GM19455 (cell line): ENCODE results near the gene UCHL5.
"Not testable (repeated sequence)": the region's sequence is repeated elsewhere in the genome, so short reads cannot be mapped to it uniquely, and the experiment has no call there.

Experiments
- ATAC-seq: cut with Tn5 transposase; IDR thresholded peaks from one replicate; pipeline ENCODE4 v1.9.1; 2021; ENCODE audit not compliant: unreplicated experiment

UCHL5 gene

DNA sequence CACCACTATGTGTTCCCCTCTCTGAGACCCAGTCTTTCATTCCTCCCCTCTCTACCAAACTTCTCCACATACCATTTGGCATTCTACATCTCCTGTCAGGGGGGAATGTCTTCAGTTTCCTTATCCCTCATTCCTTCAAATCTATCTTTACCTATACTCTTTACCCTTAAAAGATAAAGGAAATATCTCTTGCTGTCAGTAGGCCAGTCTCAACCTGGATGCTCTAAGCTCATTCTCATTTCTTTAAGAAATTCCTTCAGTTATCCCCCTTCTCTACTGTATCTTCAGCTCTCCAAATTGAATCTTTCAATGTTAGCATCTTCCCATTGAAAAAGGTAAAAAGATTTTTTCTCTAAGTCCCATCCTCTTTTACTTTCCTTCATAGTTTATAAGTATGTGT is 6.8 kb upstream of the UCHL5 start:
- ATAC-seq: no peak

DNA sequence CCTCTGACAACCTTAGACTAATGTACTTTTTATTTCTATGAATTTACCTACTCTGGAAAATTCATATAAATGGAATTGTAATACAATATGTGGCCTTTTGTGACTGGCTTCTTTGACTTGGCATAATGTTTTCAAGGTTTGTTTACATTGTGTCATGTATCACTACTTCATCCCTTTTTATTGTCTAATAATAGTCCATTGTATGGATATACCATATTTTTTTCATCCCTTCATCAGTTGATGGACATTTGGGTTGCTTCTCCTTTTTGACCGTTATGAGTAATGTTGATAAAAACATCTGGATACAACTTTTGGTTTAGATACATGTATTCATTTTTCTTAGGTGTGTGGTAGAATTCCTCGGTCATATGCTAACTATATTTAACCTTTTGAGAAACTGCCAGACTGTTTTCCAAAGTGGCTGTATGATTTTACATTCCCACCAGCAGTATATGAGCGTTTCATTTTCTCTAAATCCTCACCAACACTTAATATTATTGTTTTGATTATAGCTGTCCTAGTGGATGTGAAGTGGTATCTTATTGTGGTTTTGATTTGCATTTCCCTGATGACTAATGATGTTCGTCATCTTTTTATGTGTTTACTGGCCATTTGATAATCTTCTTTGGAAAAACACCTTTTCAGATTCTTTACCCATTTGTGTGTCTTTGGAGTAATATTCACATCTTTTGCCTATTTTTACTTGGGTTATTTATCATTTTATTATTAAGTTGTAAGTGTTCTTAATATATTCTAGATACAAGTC is 3.7 kb upstream of the UCHL5 start:
- no peak for ATAC-seq

DNA sequence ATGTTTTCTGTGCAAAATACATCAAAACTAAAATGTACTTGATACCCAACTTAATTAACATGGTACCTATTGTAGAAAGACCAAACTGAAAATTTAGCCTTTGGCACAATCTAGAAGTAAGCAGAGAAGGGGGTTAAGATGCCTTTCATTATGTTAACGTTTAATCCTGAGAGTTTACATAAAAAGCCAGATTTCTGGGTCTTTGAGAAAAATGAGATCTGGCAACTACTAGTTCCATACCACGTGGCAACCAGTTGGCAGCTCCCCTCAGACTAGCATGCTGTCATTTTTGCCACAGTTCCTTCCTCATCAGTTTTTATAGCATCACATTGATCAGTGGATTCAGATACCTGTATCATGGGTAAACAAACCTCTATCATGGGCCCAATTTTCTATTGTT is 1.8 kb upstream of the UCHL5 start:
- no peak for ATAC-seq

DNA sequence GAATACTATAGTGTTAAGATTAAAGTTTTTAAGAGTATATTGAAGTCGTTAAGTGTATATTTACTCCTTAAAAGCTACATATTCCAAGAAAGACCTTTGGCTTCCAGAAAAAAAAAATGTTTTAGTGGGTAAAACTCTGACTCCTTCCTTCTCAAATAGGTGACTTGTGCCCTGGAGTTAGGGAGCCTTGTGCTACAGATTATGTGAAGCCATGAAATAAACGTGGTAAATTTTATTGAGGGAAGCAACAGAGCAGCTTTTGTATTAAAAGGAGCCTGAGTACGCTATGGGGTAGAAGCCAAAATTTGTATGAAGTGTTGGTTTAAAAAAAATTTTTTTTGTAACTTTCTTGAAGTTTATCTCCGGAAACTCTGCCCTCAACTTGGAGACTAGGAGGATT is 1.2 kb upstream of the UCHL5 start:
- ATAC-seq: no peak

DNA sequence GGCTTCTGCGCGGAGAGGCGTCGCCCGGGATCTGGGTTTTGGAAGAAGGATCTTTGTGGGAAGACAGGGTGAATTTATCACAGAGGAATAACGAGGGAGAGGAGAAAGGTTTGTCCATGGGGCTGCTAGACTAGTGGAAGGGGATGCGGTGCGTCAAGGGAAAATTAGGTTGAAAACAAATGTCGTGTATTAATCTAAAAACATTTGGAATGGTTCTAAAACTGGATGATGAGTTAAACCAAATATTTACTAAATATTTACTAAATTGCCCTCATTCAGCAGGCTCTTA is 899 bp upstream of the UCHL5 start:
- no peak for ATAC-seq

DNA sequence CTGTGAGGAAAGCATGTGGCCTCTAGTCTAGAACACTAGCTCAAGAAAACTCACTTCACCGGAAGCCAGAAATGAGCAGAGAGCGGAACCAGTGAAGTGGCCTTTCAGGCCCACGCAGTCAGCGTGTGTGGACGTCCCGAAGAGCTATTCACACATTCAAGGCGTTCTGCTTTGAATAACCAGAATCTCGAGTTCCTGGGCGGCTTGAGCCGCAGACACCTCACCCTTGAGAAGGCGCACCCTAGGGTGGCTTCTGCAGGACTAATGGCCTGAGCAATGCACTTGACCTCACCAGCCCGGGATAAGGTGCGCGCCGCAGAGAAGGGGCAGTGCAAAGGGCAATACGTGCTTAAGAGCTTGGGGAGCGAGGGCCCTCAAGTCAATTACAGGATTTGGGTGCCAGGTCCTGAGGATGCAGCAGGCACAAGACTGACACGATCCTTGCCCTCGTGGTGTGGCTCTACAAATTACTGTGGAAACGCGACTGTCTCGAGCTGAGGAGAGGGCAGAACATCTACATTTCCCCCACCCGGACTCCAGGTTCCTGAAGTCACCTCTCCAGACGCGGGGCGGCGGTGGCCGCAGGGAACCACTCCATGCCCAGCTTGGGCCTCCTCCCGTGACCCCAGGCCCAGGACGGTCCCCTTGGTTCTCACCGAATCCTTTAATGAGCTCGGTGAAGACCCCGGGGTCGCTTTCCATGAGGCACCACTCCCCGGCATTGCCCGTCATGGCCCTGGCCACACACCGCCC is 455 bp downstream of the UCHL5 start:
- ATAC-seq: peak; percentile 61

DNA sequence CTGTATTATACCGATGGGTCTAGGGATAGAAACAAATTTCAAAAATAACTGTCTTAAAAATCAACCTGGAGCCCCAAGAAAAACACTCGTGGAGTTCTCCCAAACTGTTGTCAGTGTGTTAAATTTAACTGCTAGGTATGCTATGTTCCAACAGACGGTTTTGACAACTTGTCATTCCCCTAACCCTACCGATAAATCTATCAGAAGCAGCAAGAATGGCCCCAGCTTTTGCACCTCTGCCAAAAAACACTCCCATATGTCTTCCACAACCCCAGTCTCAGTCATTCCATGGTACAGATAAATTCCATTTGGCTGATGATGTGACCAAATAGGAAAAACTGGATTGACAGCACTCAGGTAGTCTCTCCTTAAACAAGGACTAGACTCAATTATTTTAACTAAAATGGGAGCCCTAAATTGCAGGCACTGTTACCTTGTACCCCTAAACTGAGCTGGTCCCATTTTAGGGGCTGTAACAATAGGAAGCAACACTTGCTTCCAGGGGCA is 4.9 kb downstream of the UCHL5 start:
- ATAC-seq: no peak

DNA sequence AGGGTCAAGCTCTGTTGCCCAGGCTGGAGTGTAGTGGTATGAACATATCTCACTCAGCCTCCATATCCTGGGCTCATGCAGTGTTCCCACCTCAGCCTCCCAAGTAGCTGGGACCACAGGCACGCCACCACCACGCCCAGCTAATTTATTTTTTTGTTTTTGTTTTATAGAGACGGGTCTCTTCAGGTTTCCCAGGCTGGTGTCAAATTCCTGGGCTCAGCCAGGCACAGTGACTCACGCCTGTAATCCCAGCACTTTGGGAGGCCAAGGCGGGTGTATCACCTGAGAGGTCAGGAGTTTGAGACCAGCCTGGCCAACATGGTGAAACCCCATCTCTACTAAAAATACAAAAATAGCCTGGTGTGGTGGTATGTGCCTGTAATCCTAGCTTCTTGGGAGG is 10.2 kb downstream of the UCHL5 start:
- ATAC-seq: not testable (repeated sequence)

DNA sequence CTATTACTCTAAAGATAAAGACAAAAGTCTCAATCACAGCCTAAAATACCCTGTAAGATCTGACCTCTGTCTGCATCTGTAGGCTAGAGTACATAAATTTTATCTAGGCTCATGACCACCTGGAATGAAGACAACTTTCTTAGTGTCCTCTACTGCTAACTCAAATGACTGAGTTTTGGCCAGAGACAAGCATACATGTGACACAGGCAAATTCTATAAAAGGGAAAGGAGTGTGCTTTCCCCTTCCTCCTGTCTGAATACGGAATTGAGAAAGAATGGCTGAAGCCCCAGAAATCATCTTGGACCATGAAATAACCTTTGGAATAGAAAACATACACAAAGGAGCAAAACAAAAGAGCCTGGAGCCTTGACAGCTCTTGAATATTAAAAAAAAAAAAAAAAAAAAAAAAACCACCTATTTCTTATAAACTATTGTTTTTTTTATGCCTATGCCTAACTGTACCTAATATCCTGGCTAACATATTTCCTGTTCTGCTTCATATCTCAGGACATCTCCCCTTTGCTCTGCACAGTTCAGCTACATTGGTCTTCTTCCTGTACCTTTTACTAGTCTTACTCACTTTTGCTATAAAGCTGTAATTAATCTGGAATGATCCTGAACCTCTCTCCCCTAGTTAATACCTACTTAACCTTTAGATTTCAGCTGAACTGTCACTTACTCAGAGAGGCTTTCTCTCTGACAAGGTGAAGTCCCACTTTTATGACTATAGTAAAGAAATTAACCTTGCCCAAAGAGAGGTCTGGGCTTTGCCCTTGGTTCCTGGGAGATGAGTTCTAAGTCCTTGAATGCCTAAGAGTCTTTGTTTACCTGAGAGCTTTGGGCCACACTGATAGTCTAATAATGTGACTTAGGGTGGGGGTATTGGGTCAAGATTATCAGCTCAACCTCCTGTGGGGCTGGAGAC is 16.1 kb downstream of the UCHL5 start:
- ATAC-seq: no peak

DNA sequence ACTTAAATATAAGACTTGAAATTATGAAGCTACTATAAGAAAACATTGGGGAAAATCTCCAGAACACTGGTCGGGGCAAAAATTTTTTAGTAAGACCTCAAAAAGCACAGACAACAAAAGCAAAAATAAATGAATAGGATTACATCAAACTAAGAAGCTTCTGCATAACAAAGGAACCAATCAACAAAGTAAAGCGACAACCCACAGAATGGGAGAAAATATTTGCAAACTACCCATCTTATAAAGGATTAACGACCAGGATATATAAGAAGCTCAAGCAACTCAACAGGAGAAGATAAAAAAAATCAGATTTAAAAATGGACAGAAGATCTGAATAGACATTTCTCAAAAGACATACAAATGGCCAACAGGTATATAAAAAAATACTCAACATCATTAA is 19.1 kb downstream of the UCHL5 start:
- no peak for ATAC-seq

DNA sequence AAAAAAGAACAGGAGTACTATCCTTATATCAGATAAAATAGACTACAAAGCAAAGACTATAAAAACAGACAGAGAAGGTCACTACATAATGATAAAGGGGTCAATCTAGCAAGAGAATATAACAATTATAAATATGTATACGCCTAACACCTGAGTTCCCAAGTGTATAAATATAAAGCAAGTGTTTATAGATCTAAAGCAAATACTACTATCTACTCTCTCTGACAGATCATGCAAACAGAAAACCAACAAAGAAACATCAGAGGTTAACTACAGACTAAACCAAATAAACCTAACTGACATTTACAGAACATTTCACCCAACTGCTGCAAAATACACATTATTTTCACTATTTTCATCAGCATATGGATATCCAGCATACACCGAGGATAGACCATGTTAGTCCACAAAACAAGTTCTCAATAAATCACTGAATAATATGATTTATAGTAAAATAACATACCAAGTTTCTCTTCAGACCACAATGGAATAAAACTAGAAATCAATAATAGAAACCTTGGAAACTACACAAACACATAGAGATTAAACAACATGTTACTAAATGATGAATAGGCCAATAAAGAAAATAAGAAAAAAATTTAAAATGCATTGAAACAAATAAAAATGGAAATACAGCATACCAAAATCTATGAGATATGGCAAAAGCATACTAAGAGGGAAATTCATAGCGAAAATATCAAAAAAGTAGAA is 22.7 kb downstream of the UCHL5 start:
- ATAC-seq: no peak

DNA sequence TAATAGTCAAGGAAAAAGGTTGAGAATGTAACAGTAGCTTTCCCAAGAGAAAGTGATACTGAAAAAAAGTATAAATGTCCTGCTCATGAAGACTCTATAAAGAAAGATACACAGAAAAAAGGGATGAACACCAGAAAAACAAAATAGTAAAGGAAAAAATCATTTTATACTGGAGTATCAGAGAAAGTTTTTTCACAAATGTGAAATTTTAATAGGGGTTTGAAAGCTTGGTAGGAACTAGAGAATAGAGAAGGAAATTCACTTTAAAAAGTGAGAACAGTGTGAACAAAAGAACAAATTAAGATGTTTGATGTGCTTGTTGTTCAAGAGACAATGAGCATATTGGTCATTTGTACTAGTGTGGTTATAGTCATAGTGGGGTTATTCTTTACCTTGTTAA is 25.6 kb downstream of the UCHL5 start:
- ATAC-seq: no peak

DNA sequence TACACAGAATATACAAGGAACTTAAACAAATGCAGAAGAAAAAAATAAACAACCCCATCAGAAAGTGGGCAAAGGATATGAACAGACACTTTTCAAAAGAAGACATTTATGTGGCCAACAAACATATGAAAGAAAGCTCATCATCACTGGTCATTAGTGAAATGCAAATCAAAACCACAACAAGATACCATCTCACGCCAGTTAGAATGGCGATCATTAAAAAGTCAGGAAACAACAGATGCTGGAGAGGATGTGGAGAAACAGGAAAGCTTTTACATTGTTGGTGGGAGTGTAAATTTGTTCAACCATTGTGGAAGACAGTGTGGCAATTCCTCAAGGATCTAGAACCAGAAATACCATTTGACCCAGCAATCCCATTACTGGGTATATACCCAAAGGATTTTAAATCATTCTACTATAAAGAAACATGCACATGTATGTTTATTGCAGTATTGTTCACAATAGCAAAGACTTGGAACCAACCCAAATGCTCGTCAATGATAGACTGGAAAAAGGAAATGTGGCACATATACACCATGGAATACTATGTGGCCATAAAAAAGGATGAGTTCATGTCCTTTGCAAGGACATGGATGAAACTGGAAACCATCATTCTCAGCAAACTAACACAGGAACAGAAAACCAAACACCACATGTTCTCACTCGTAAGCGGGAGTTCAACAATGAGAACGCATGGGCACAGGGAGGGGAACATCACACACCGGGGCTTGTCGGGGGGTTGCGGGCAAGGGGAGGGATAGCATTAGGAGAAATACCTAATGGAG is 26.3 kb downstream of the UCHL5 start:
- not testable (repeated sequence) for ATAC-seq

DNA sequence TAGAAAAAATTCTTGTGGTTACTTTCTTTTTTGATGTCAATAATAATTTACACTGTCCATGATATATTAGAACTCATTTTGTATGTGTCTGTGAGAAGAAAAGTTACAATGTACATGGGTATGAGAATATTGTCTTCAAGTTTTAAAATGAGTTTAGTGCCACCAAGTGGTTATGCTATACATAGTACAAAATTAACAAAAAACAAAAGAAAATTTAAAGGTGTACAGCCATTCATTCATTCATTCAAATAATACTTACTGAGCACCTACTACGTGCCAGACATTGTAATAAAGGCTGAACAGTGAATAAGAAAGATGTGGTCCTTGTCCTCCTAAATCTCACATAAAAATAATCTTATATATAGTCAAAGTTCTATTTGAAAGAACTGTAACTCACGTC is 27.7 kb downstream of the UCHL5 start:
- peak; percentile 63 for ATAC-seq

DNA sequence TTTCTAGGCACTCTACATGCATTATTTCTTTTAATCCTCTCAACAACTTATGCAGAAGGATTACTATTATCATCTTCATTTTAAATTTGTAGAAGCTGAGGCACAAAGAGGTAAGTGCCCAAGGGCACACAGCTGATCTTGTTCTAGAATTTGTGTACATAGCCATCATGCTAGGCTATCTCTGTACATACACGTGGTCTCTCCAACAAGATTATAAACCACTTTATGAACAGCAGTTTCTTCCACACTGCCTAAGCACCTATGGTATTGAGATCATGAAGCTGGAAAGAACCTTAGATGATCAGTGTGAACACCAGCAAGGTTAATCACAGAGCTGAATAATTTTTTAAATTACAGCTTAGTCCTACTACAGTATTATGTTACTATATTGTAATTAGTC is 28.9 kb downstream of the UCHL5 start:
- ATAC-seq: no peak

DNA sequence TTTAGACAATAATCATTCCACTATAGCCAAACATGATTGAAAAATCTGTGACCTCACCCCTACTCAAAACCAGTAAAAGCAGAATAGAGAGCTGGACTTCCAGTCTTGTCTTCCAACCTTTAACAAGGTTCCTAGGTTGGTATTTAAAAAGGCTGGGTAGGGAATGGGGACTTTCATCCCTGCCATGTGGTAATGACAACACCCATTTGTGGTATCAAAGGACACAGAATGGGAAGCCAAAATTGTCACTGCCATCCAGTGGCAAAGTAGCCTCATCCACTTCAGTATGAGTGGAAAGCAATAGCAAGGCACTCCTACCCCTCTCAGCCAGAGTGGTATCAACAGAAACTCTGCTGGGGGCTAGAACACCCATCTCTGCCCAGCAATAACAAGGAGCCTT is 33.9 kb downstream of the UCHL5 start:
- ATAC-seq: no peak

DNA sequence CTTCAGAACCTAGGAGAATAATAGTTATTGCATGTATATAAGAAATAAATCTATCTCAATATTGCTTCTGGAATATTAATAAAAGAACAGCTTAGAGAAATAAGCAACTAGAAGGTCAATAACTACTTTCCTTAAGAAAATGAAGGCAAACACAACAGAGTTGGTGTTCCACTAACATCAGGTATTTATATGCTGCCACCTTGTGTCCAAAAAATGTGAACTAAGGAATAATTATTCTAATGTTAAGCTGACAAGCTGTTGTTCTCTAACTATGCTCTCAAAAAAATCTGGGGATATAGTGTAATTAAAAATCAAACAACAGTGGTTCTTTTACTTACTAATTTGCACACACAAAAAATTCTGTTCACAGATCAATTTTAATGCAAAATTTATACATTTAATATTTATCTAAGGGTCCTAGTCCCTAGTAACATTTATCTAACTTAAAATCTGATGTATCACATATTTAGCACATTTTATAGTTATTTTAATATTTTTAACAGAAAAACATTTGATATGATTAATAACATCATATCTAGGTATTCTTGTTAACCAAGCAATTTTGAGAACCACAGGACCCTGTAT is 39.6 kb downstream of the UCHL5 start:
- ATAC-seq: peak; percentile 69

DNA sequence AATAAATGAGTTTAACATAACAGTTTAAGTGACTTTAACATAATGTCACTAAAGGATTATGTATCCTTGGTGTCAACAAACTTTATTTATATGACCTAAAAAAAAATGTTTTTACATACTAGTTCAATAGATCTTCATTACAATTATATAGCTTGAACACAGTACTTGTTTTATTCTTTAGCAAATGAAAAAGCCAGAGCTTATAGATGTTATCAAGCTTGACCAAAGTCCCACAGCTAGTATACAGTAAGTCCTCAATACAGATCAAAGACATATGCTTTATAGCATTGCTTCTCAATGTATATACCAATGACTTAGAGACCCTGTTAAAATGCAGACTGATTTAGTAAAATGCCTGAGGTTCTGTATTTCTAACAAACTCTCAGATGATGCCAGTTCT is 42.4 kb downstream of the UCHL5 start:
- no peak for ATAC-seq

DNA sequence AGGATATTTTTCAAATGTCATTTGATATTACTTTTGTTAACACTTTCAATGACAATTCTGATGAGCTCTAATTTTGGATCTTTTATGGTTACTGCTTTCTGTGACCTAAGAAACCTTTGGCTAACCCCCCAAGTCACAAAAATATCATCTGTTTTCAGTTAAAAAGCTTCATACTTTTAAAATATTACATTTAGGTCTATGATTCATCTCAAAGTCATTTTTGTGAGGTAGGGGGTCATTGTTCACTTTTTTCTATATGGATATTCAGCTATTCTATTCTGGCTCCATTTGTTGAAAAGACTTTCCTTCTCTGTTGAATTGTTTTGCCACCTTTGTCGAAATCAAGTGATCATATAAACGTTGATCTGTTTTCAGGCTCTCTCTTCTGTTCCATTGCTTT is 44.8 kb downstream of the UCHL5 start:
- ATAC-seq: no peak

DNA sequence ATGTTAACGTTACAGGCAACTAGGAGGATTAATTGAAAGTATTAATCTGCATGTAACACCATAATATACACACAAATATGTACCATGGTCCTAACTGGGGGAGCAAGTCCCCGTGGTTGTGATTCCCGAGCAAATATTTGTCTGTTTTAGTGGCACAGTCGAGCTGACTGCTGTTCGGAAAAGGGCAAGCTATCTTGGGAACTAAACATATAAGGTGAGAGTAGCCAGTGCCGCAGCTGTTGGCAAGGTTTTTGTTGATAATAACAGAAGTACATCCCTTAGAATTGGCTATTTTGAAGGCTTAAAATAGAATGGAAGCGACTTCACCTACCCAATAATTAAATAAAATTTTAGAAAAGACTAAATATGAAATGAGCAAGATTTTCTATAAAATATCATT is 45.5 kb downstream of the UCHL5 start:
- ATAC-seq: no peak
